NCI-H446 treated with DMSO at 0.1 percent for 48 hours (cell line): Measurements from ENCODE around the gene PRR33.

Source experiments
- DNase-seq: peaks from one replicate; lab custom pipeline; 2025; lab: John Stamatoyannopoulos, UW

Gene PRR33

DNA sequence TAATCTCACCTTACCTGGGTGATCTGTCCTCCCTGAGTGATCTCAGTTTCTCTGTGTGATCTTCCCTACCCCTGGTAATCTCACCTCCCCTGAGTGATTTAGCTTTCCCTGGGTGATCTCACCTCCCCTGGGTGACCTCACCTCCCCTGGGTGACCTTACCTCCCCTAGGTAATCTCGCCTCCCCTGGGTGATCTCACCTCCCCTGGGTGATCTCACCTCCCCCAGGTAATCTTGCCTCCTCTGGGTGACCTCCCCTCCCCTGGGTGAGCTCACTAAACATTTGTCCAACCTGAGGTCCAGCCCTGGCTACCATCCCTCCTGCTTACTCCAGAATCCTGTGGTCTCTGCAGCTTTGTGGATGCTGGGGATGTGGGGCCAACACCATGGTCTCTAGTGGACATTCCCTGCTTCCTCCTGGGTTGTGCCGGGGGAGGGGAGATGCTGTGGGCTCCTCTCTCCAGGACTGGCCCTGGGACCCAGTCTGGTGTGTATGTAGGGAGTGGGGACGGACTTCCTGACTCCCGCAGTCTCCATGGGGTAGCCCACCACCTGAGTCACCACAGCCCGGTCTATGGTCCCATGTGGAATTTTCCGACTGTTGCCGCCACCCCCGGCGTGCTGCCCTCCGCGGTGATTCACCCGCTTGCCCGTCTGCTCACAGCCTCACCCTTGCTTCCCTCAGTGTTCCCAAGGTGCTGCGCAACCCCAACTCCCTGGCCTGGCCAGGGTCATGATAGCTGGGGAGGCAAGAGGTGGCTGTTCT, 28.9 kb downstream of the PRR33 start:
- DNase-seq, result no peak

DNA sequence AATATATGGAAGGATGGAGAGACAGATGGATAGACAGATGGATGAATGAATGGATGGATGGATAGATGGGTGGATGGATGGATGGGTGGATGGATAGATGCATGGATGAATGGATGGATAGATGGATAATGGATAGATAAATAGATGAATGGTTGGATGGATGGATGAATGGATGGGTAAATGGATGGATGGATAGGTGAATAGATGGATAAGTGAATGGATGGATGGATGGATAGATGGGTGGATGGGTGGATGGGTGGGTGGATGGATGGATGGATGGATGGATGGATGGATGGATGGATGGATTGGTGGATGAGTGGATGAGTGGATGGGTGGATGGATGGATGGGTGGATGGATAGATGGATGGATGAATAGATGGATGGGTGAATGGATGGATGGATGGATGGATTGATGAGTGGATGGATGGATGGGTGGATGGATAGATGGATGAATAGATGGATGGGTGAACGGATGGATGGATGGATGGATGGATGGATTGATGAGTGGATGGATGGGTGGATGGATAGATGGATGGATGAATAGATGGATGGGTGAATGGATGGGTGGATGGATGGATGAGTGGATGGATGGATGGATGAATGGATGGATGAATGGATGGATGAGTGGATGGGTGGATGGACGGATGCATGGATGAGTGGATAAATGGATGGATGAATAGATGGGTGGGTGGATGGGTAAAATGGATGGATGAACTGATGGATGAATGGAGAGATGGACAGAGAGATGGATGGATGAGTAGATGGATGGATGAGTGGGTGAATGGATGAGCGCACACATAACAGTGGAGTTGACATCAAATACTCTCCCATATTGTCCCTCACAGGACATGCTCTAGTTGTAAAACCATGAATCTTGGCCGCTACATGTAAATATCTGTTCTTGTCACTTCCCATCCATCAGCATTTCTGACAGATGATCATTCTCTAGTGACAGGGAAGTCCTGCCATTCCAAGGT, 30.0 kb downstream of the PRR33 start:
- no peak for DNase-seq

DNA sequence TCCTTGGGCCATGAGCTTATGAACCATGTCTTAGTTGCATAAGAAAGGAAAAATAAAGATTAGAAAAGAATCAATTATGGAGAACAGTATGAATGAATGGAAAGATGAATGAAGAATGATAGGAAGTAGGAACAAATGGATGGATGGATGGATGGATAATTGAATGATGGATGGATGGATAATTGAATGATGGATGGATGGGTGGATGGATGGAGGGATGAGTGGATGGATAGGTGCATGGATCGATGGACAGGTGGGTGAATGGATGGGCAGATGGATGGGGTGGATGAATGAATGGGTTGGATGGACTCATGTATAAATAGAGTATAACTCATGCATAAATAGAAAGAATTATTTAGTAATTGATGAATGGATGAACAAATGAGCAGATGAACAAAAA, 31.6 kb downstream of the PRR33 start:
- no peak for DNase-seq

DNA sequence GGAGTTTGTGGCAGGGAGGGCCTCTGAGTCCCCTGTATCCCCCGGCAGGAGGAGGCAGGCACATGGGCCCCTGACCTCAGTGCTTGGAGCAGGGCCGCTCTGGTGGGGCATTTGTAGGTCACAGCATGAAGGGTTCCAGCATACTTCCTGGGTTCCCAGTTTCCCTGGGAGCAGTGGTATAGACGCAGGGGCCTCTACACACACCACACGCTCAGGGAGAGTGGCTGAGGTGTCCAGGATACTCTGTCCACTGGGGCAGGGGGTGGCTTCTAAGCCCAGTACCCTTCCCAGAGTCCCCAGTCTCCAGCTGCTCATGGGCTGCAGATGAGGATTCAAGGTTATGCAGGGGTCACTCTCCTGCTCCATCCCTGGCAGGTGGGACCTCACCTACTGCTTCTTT, 32.7 kb downstream of the PRR33 start:
- no peak for DNase-seq

DNA sequence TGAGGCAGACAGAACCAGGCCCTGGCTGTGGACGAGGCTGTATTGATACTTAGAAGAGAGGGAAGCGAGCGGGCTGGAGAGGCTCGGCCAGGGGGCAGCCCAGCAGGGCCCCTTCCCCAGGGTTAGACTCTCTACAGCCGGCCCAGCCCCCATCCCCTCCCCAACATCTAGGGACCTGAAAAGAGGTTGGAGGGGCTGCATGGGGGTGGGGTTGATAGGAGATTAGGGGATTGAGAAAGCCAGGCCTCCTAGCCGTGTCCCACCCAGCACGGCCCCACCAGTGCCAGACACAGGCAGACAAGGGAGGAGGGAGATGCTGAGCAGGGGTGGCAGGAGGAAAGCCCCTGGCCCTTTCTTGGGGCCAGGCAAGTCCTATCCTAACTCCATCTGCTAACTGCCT, 33.1 kb downstream of the PRR33 start:
- DNase-seq, result no peak

DNA sequence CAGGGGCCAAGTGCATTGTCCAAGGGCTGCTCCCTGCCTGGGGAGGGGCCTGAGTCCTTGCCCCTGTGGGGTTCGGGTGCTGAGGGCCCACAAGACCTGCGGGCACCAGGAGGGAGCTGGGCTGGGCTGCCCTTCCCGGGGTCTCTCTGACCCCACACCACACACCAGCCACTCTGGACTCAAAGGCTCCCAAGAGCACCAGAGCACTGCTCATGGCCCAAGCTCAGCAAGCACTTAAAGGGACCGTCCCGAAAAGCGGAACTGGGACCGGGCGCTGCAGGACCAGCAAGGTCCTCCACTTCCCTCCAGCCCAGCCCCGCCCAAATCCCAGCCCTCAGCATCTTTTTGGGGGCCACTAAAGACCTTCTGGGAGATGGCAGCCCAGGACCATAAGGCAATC, 33.5 kb downstream of the PRR33 start:
- no peak for DNase-seq

DNA sequence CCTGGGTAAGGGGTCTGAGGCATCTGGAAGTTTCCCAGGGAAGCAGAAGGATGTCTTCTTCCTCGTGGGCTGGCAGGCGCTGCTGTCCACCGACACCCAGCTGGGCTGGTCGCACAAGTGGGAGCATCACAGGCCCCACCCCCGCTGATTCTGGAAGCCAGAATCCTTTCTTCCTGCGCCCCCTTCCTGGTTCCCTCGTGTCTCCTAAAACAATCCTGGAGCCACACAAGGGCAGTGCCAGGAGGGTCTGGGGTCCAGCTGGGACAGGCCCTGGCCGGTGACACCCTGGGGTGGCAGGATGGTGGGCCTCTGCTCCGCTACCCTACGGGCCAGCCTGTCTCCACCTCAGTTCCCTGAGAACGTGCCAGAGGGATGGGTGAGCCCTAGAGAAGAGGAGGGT, 34.6 kb downstream of the PRR33 start:
- no peak for DNase-seq

DNA sequence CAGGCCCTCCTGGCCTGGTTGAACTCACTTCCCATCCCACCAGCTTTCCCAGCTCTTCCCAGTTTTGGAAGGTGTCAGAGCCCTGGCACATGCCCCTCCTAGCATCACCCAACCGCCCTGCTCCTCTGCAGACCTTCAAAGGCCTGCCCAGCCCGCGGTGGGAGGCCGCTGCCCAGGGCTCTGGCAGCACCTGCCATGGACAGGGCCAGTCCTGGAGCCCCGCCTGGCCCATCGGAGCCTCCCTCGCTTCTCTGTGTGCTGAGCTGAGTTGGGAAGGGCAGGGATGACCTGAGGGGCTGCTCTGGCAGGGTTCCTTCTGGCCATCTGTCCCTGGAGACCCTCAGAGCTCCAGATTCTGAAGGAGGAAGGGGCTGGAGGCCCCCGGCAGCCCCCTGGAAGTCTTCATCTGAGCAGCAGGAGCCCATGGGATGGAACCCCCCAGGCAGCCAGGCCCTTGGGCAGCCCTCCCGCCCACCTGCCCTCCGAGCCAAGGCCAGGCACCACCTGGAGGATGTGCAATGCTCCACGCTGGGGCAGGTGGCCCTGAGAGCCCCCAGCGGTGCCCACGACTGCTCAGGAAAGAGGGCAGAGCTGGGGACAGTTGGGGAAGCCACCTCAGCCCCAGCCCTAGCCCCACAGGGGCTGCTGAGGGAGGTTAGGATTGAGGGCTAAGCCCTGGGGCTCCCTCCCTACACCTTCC, 35.2 kb downstream of the PRR33 start:
- no peak for DNase-seq

DNA sequence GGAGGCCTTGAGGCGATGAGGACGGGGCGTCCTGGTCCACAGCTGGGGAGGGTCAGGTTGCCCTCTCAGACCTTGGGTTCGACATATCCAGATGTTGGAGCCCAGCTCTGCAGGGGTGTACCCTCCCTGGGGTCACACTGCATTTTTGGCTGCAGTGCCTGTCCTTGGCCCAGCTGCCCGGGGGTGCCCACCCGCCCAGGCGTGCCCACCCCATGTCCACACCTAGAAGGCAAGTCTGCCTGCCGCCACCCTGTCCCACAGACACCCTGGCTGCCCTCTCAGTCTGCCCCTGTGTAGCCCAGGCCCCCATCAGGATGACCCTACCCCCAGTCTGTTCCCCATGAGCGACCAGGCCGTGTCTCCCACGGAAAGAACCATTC, 35.8 kb downstream of the PRR33 start:
- DNase-seq, result no peak

DNA sequence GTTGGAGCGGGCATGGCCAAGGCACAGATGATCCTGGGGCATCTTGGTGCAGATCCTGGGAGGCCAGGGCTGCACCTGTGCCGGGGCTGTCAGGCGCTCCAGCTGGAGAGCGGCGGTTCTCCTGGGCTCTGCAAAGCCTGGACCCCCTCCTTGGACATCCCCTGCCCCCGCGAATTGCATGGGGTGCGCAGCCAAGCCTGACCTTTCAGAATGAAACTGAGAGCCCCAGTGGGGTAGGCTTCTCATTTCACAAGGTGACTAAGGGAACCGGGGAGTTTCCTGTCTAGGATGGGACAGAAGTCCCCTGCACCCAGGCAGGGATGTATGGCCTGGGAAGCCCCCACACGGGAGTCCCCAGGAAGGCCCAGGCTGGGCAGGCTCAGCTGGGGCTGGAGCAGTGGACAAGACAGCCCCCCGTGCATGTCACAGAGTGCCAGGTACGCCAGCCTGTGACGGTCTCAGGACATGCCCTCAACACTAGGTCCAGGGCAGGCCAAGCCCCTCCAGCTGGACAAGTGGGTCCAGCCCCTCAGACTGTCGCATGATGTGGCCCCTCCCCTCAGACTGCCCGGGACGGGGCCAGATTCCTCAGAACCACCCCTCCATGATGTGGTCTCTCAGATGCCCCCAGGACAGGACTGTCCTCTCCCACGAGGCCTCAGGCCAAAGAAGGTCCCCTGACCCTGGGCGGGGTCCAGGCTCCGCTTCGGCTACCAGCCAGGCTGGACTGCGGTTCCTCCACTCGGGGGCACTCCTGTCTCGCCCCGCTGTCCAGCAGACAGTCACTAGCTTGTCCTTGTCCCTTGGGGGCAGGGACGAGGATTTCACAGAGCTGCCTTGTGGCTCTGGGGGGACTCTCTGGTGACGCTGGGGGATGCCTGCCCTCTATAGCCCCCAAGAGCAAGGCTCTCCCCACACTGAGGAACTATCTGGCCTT, 36.5 kb downstream of the PRR33 start:
- no peak for DNase-seq

DNA sequence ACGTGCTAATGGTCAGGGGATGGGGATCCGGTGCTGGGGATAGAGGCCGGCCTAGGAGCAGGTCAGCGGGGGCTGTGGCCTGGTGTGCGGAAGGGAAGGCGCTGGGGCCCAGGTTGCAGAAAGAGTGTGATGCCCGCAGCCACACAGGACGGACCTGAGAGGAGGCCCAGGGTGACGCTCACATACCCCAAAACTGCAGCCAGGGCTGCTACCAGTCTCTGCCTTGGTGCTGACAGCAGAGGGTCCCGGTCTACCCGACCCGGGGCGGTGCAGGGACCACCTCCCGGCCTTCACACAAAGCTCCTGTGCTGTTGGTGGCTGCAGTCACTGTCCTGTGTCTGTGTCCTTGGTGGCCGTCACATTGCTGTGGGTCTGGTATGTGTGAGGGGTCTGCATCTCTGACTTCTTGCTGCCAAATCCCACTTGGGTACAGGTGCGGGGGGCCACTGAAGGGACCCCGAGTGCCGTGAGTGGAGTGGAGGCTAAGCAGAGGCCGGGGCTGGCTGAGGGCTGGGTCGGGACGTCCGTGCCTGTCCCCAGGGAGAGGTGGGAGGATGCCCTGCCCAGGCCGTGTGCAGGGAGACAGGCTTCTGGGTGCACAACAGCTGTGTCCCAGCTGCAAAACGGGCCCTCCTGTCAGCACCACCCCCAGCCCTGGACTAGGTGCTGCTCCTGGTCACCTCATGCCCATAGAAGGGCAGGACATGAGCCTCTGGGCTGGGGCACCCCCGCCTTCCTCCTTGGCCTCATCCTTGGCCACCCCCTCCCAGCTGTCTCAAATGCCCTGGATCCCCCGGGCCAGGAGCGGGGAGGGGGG, 37.4 kb downstream of the PRR33 start:
- no peak for DNase-seq

DNA sequence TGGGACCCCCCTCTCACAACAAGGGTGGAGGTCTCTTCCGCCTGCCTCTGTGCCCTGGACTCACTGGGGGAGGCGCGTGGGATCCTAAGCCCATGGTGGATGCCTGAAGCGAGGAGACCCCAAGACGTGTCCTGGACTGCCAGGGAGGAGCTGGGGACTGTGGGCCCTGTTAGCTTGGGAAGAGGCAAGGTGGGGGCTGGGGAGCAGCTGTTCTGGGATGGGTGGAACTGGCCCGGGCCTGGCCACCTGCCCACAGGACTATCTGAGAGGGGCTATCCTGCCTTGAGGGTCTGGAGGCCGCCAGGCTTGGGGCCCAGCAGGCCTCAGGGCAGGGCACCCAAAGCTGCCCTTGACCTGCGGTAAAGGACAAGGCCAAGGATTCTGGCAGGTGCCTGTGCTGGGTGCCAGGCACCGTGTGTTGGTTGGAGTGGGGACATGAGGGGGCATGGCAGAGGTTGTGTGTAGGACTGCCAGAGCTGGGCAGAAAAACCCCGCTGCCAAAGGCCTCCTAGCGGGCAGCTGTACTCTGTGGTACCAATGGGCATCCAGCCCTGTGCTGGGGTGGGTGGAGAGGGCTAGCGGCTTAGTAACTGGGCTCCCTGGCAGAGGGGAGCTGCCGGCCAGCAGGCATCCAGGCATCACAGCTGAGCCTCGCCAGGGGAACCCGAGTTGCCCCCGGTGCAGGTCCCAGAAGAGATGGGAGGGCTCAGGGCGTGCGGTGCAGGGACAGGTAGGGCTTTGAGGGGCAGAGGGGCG, 38.1 kb downstream of the PRR33 start:
- no peak for DNase-seq

DNA sequence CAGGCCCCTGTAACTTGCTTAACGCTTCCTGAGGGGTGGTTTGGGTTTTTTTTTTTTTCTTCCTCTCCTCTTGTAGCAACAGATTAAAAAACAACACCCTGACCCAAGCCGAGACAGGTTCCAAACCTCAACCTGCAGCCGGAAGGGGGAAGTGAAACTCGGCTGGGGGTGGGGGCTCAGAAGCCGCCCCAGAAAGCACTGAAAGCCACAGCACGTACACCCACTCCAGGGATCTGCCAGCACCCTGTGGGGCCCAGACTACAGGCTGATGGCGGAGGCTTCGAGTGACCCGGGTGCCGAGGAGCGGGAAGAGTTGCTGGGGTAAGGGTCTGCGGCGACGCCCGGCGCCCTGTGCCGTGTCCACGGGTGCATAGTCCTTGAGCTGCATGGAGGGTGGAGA, 38.8 kb downstream of the PRR33 start, which contains the start of gene LSP1:
Gene LSP1, plus strand, starts transcription at position 208 of the 400 bp plus-strand sequence. Its CDS starts 61 bp downstream, at position 269.
- DNase-seq, result no peak

DNA sequence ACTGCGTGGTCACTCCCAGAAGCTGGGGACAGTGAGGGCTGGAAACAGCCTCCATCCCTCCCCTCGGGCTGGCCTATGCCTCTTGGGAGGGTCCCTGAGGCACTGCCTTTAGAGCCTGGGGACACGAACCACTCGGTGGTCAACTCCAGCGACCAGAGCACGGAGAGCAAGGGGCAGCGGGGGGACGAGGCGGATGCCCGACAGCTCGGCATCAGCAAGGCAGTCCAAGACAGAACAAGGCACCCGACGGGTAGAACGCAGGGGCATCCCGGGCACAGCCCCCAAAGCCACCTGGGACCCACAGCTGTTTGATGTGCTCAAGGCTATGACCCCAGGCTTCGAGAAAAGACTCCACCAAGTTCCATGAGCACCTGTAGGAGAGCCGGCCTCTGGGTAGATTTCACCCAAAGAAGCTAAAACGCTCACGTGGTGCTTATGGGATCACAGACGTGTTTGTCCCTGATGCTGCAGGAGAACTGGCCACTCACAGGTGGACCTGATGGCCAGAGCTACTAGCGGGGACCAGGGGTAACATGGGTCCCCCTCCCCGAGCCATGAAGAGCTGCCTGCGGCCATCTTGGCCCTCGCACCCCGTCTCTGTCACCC, 39.3 kb downstream of the PRR33 start:
- no peak for DNase-seq

DNA sequence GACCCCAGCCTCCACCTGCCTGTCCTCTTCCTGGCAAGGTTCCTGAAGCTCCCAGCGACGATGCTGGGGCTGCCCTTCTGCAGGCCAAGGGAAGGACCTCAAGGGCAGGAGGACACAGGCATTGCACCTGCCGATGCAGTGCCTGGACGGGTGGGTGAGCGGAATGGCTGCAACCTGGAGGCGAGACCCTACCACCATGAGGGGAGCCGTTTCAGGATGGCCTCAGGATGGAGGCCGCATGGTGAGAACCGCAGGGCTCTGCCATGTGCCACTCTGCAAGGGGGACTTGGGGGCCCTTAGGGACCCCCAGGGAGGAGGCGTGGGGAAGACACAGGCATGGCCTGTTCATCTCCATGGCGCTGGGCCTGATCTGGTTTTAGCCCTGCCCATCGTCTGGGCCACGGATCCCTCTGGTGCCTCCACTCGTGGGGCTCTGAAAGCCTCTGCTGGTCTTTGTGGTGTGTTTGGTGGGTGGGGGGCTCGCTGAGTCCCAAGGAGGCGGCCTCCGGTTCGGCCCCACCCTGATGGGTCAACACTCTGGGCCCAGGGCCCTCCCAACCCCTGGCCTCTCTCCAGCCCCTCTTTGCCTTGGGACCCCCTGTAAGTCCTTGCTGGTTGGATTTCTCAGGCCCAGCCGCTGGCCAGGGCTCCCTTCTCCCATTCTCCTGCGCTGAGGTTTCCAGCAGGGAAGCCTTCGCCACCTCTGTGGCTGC, 40.1 kb downstream of the PRR33 start:
- no peak for DNase-seq

DNA sequence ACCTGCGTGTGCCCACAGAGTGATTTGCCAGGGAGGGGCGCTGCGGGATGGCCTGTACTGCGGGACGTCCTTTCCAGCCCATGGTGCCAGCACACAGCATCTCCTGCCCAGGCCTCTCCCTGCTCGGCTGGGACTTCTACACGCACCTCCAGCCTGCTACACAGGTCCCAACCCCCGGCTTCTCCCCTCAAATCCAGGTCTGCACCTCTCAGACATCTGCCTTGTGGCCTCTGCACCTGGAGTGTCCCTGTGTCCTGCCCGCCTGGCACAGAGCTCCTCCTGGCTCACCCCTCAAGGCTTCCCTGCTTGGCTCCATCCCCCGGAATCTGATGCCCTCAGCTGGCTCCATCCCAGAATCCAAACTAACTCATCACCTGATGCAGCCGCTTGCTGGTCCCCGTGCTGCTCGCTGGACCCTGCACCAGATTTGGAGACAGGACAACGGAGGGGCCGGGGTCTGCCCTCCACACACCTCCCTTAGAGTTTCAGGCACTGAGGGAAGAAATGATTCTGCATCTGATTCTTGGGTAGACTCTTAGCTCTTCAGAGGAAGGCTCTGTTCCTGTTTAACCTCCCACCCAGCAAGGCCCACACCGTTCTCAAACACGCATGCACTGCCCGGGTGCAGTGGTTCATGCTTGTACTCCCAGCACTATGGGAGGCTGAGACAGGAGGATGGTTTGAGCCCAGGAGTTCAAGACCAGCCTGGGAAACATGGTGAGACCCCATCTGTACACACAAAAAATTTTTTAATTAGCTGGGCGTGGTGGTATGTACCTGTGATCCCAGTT, 42.9 kb downstream of the PRR33 start:
- no peak for DNase-seq

DNA sequence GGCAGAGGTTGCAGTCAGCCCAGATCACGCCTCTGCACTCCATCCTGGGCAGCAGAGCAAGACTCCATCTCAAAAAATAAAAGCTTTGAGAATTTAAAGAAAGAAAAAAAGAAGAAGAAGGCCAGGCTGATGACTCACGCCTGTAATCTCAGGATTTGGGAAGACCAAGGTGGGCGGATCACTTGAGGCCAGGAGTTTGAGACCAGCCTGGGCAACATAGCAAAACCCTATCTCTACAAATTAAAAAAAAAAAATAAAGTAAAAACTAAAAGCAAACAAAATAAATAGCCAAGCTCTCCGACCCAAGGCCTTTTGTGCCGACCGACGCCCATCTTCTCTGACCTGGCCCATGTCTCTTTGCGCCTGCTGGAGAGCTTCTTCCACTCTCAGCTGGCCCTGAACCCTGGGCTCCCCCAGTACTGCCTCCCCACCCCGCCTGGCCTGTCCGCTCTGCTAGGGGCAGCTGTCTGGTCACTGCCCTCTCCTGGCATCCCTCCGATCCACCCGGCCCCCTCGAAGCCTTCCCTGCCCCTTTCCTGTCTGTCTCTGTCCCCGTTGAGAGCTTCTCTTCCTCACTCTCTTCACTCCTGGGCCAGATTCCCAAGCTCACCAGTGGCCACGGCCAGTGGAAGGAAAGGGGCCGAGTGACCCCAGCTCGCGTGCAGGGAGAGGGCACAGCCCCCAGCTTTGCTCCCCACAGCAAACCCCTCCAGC, 43.6 kb downstream of the PRR33 start:
- DNase-seq, result no peak
